CD4-positive, alpha-beta T cell (primary cell): ENCODE measurements around the gene ANKRD63. TPM values are rescaled to one million over a fixed set of nuclear protein-coding genes. Genes with fewer than 3 reads are reported as not detected.

ENCODE experiments used
- ATAC-seq: fragments of 200-7000 bp; cut with Tn5 transposase; one replicate; pipeline ENCODE4 v1.10.0; 2022; ENCODE audit warnings: mild to moderate bottlenecking; ENCODE audit not compliant: poor library complexity
- CTCF ChIA-PET: fragments of 350-600 bp; sonication (Branson Sonifier 250); formaldehyde crosslinking; loops from one replicate; lab custom pipeline; 2021; ENCODE audit warnings: antibody characterized with exemption, inconsistent platforms; lab: Charles Lee
- POLR2A ChIA-PET: fragments of 350-600 bp; sonication (Branson Sonifier 250); formaldehyde crosslinking; loops from one replicate; lab custom pipeline; 2021; ENCODE audit warnings: antibody characterized with exemption, inconsistent platforms; lab: Charles Lee
- DNase-seq, 14 experiments: peaks; one replicate each; pipeline ENCODE4 v3.0.0-alpha.2; 2013 to 2020; ENCODE audit warnings: mixed read lengths in 2 of 14
- H3K27ac ChIP-seq, 2 donors: one replicate each; pipeline versions ENCODE4 v1.5.1 to v1.7.0; 2013; ENCODE audit warnings: low read length in 2 of 2, low read depth in 1 of 2, mild to moderate bottlenecking in 1 of 2
- H3K27me3 ChIP-seq, 2 experiments: 1 replicate in 1 of 2; 2 replicates in 1 of 2; pipeline versions ENCODE4 v1.6.1 to v1.7.0; 2013; ENCODE audit warnings: low read length in 2 of 2, control low read depth in 1 of 2, mild to moderate bottlenecking in 1 of 2, moderate library complexity in 1 of 2; ENCODE audit not compliant: insufficient read depth in 2 of 2, control insufficient read depth in 1 of 2
- H3K36me3 ChIP-seq: one replicate; pipeline ENCODE4 v1.6.1; 2013; ENCODE audit warnings: low read length, control low read depth; ENCODE audit not compliant: insufficient read depth
- H3K4me1 ChIP-seq: one replicate; pipeline ENCODE4 v1.6.1; 2013; ENCODE audit warnings: low read length, control low read depth; ENCODE audit not compliant: insufficient read depth
- H3K4me3 ChIP-seq: one replicate; pipeline ENCODE4 v1.5.1; 2013; ENCODE audit warnings: mild to moderate bottlenecking, low read length, moderate library complexity
- H3K9me3 ChIP-seq, 2 experiments: 1 replicate in 1 of 2; 2 replicates in 1 of 2; pipeline versions ENCODE4 v1.6.1 to v1.7.0; 2013; ENCODE audit warnings: low read length in 2 of 2, mild to moderate bottlenecking in 2 of 2, control low read depth in 1 of 2, moderate library complexity in 1 of 2; ENCODE audit not compliant: control insufficient read depth in 1 of 2, insufficient read depth in 1 of 2
- H3K27ac Mint-ChIP-seq: one replicate; pipeline ENCODE4 v1.8.0; 2020; ENCODE audit warnings: mixed read lengths
- H3K27me3 Mint-ChIP-seq: one replicate; pipeline ENCODE4 v1.8.0; 2021; ENCODE audit warnings: mixed read lengths
- H3K36me3 Mint-ChIP-seq: one replicate; pipeline ENCODE4 v1.8.0; 2021; ENCODE audit warnings: low read depth, mixed read lengths
- H3K4me1 Mint-ChIP-seq: one replicate; pipeline ENCODE4 v1.8.0; 2021; ENCODE audit warnings: low read depth, mixed read lengths
- H3K4me3 Mint-ChIP-seq: one replicate; pipeline ENCODE4 v1.8.0; 2020; ENCODE audit warnings: mild to moderate bottlenecking, mixed read lengths
- H3K9me3 Mint-ChIP-seq: one replicate; pipeline ENCODE4 v1.8.0; 2020; ENCODE audit warnings: mixed read lengths
- CTCF ChIP-seq: fragments of 200-600 bp; IDR thresholded peaks from one replicate; pipeline ENCODE4 v1.8.0; 2022; ENCODE audit warnings: antibody characterized with exemption, mild to moderate bottlenecking
- intact Hi-C, 2 experiments: fragments of 100-400 bp; cut with DNase I in 1 of 2; cut with micrococcal nuclease in 1 of 2; formaldehyde crosslinking; loops; one replicate each; pipeline versions ENCODE4 v1.15.1 to v1.9.0; 2023 to 2025; cut with DNase I, micrococcal nuclease
- total RNA-seq, 174 experiments: library from RNA in 2 of 174; stranded (reverse) in 2 of 174; gene quantifications; one replicate each; pipeline ENCODE4 v1.2.3 and lab custom pipeline; 2021 to 2026

Gene ANKRD63
- total RNA-seq, 2 experiments from 2014 or later = not detected

GRCh38 chr15:40259021-40259420 is 23.8 kb downstream of the ANKRD63 start:
- H3K36me3 ChIP-seq = no peaks in the 10 kb centered on the region
- TF ChIP-seq CTCF = no peak
- peaks cover 8% of the 10 kb centered on the region for H3K4me1 ChIP-seq
- H3K9me3 ChIP-seq = no peaks in the 10 kb centered on the region
- peaks cover 4% of the 10 kb centered on the region in 2 experiments for H3K27me3 ChIP-seq
- intact Hi-C loops = no loop called here
- no peak overlapping the region for H3K27ac ChIP-seq
- ChIA-PET POLR2A (no interaction called here), CTCF (no interaction called here)
- H3K9me3 Mint-ChIP-seq = no peaks in the 10 kb centered on the region
- H3K27ac Mint-ChIP-seq = no peak overlapping the region
- H3K4me3 Mint-ChIP-seq = no peak overlapping the region
- peaks cover 14% of the 10 kb centered on the region for H3K27me3 Mint-ChIP-seq
- no peak for ATAC-seq
- H3K36me3 Mint-ChIP-seq = no peaks in the 10 kb centered on the region
- no peak overlapping the region for H3K4me3 ChIP-seq
- no peak for DNase-seq
- H3K4me1 Mint-ChIP-seq = no peaks in the 10 kb centered on the region

GRCh38 chr15:40258544-40258943 is 24.3 kb downstream of the ANKRD63 start:
- H3K4me1 ChIP-seq = peaks cover 12% of the 10 kb centered on the region
- no peaks in the 10 kb centered on the region for H3K36me3 Mint-ChIP-seq
- ATAC-seq (no peak), DNase-seq (no peak)
- H3K9me3 Mint-ChIP-seq = no peaks in the 10 kb centered on the region
- TF ChIP-seq CTCF = no peak
- POLR2A ChIA-PET = no interaction called here
- H3K36me3 ChIP-seq = no peaks in the 10 kb centered on the region
- H3K27me3 Mint-ChIP-seq = peaks cover 18% of the 10 kb centered on the region
- H3K27me3 ChIP-seq = peaks cover 8 to 9% of the 10 kb centered on the region in 2 experiments
- CTCF ChIA-PET = no interaction called here
- H3K4me3 ChIP-seq = no peak overlapping the region
- H3K27ac Mint-ChIP-seq = no peak overlapping the region
- no peaks in the 10 kb centered on the region for H3K9me3 ChIP-seq
- no peak overlapping the region for H3K27ac ChIP-seq
- intact Hi-C loops = no loop called here
- H3K4me3 Mint-ChIP-seq = no peak overlapping the region
- H3K4me1 Mint-ChIP-seq = no peaks in the 10 kb centered on the region

DNA sequence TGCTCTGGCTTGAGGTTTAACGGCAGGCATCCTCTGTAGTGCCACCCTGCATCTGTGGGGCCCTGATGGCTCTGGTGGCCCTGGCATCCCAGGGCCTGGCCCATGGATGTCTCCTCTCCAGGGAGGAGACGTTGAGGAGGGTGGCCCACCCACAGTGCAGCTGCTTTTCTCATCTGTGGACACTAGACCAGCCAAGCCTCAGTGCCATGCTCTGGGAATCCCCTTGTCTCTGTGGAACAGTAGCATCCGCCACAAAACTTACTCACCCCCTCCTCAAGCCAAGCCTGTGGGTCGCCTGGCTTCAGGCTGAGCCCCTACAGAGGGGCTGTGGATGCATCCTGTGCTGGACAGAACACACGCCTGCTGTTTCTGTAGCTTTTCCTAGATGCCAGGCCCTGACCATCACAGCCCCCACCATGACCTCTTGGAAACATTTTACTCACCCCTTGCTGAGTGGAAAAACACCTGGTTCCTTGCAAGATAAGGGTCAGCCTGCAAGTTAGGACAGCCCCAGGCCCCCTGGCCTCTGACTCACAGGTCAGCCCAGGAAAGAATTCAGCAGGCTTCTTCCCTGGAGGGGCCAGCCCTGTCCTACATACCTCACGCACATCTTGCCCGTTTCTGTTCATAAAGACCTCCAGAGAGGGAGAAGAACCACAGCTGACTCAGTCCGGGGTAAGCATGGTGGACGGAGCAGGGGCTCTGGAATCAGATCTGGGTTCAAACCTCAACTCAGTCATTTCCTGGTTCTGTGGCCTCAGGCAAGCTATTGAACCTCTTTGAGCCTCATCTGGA is 25.0 kb downstream of the ANKRD63 start:
- H3K27me3 Mint-ChIP-seq = peaks cover 25% of the 10 kb centered on the region
- ChIA-PET POLR2A (no interaction called here), CTCF (no interaction called here)
- H3K4me1 ChIP-seq = peaks cover 19% of the 10 kb centered on the region
- H3K4me3 ChIP-seq = no peak overlapping the region
- H3K4me1 Mint-ChIP-seq = peaks cover 5% of the 10 kb centered on the region
- intact Hi-C loops = no loop called here
- no peak overlapping the region for H3K4me3 Mint-ChIP-seq
- no peak overlapping the region for H3K27ac Mint-ChIP-seq
- no peak overlapping the region for H3K27ac ChIP-seq
- no peak for TF ChIP-seq CTCF
- no peak for DNase-seq
- H3K36me3 Mint-ChIP-seq = no peaks in the 10 kb centered on the region
- H3K9me3 Mint-ChIP-seq = no peaks in the 10 kb centered on the region
- no peaks in the 10 kb centered on the region for H3K9me3 ChIP-seq
- no peaks in the 10 kb centered on the region for H3K36me3 ChIP-seq
- ATAC-seq = no peak
- peaks cover 15 to 16% of the 10 kb centered on the region in 2 experiments for H3K27me3 ChIP-seq
